AG09319 (cell line): ENCODE results near the gene PLCG1.

Experiments used
- DNase-seq: peaks from one replicate; pipeline ENCODE4 v3.0.0-alpha.2; 2010; ENCODE audit warnings: low read depth; ENCODE audit errors: extremely low read depth
- CTCF ChIP-seq: IDR thresholded peaks from 2 replicates; pipeline ENCODE4 v1.5.1; 2011; ENCODE audit warnings: low read depth, mild to moderate bottlenecking, inconsistent platforms, low read length, moderate library complexity

The PLCG1 gene

GRCh38 chr20:41178495-41178894 is 41.2 kb downstream of the PLCG1 start:
- DNase-seq: no peak
- no peak for TF ChIP-seq CTCF

GRCh38 chr20:41178904-41179432 is 41.6 kb downstream of the PLCG1 start:
- no peak for DNase-seq
- no peak for TF ChIP-seq CTCF

- DNase-seq: no peak
- no peak for TF ChIP-seq CTCF
Measured at GRCh38 chr20:41179961-41180360, 42.6 kb downstream of the PLCG1 start.

DNA sequence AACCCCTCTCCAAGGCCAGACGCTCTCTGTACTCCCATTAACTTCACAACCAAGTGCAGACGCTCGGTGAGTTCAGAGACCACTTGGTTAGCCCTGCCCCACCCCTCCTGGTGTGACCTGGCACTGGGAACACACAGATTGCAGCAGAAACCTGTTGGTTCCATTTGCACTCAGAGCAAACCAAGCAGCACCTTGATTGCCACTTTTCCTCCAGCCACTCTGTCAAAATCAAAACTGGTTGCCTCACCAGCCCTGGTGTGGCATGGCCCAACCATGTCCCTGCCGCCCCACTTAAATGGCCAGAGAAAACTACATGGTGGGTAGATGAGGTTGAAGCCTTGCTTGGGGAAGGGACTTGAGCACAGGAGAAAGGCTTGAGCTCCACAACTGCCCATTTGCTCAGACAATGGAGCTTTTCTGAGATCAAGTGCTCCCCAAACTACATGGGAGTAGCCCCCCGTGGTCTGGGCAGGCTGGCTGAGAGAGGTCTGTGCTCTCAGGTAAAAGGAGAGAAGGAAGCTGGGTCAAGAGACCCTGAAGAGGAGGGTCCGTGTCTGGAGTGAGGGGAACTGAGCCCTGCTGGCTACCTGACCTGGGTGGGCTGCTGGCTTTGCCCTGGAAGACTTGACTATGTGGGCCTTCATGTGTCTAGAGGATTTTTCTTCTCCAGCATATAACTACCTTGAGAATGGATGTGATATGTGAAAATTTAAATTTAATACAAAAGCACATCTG is 43.4 kb downstream of the PLCG1 start:
- TF ChIP-seq CTCF: no peak
- DNase-seq: no peak

GRCh38 chr20:41181567-41181966 is 44.2 kb downstream of the PLCG1 start:
- no peak for DNase-seq
- TF ChIP-seq CTCF: no peak

- no peak for DNase-seq
Measured at GRCh38 chr20:41182296-41183212, 45.2 kb downstream of the PLCG1 start.

More at GRCh38 chr20:41182296-41183212, 45.2 kb downstream of the PLCG1 start:
- no peak for TF ChIP-seq CTCF
